Pons (tissue), 1 donor: ENCODE data around the gene KRT34.
"Not testable (repeated sequence)": the region's sequence is repeated elsewhere in the genome, so short reads cannot be mapped to it uniquely, and the experiment has no call there.

Experiments
- DNase-seq: peaks from one replicate; pipeline ENCODE4 v3.0.0-alpha.2; 2016; ENCODE audit warnings: low spot score

Gene KRT34

DNA sequence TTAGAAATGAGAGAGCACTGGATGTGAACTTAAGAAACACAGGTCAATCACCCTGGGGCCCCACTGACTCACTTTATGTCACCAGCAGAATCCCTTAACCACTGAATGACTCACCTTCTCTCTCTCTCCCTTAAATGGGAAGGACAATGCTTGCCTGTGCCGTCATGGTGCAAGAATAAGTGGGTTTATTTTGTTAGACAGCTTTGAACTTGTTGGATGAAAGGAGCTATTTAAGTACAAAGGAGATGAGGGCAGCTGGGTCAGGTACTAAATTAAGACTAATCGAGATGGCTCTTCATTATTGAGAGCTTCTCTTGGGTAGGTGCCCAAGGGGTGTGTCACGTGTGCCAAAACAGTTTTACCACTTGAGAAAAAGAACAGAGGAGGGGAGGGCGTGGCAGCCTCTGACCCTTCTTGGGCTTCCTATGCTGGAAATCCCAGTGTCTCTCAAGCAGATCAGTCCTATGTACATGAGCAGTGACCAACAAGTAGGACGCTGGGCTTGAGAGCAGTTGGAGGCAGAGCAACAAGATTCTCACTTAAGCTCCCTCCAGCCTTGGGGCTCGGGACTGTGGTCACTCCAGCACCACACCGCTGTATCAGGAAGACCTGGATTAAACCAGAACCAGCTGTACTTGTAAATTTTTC is 22.0 kb upstream of the KRT34 start:
- no peak for DNase-seq

GRCh38 chr17:41403404-41404023 is 21.4 kb upstream of the KRT34 start:
- no peak for DNase-seq

DNA sequence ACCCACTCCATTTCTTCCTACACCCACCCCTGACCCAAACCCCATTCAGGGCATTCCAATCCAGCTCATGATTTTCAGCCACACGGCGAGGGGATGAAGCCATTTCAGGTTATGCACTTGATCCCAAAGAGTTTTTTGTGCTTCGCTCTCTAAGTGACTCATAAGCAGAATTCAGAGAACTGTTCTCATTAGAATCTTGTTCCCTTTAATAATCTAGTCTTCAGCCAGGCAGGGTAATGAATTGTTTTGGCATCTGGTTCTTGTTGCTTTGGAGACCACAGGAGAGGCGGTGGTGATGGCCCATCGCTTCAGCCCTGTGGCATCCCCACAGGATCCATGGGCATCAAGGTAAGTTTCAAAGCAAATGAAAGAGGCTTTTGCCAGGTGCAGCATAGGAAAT is 20.1 kb upstream of the KRT34 start:
- no peak for DNase-seq

GRCh38 chr17:41396996-41397660 is 15.0 kb upstream of the KRT34 start, which contains the start of gene KRT31:
Gene KRT31, minus strand, starts transcription at chr17:41397608. Its CDS starts 69 bp downstream, at chr17:41397539.
- DNase-seq, result no peak

DNA sequence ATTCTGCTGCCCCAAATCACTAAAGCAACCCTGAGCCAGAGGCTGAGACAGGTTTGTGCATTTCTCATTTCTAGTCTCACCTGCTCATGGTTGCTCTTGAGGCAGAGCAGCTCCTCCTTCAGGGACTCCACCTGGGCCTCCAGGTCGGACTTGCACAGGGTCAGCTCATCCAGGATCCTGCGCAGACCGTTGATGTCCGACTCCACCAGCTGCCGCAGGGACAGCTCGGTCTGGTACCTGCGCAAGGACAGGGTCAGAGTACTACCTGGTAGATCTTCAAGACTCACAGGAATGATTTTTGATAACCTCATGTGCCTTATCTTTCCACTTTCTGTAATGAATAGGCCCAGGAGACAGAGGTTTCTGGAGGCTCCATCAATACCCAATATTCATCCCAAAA is 14.2 kb upstream of the KRT34 start:
- no peak for DNase-seq

DNA sequence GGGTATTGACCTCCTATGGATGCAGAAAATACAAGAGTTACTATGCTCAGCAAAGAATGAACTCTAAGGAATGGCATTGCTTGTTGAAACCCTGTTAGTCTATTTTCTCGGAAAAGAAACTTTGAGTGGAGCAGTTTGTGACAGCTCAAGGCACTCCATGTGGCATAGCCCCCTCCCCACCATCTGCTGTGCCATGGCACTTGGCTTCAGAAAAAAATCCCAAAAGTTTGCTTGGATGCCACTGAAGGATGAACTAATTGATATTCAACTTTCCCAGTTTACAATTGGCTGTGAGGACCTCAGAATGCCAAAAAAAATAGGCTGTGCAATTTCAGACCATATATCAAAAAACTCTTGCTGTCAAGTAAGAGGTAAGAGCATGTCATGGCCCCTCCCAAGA is 13.5 kb upstream of the KRT34 start:
- no peak for DNase-seq

DNA sequence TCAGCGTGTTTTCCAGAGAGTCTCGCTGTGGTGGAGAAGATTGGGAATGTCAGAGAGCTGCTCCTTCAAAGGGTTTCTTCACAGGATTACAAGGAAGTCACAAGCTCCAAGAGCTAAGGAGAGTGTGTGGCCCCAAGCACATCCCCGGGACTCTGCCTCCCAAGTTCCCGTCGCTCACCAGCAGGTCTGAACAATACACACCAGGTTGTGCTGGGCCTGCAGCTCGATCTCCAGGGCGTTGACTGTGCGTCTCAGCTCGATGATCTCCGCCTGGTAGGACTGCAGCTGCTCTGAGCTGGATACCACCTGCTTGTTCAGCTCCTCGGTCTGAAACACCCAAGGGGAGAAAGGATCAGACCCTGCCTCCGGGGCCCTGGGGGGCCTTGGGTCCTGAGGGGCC is 12.9 kb upstream of the KRT34 start:
- DNase-seq, result not testable (repeated sequence)

GRCh38 chr17:41394254-41394996 is 12.3 kb upstream of the KRT34 start:
- DNase-seq, result no peak

DNA sequence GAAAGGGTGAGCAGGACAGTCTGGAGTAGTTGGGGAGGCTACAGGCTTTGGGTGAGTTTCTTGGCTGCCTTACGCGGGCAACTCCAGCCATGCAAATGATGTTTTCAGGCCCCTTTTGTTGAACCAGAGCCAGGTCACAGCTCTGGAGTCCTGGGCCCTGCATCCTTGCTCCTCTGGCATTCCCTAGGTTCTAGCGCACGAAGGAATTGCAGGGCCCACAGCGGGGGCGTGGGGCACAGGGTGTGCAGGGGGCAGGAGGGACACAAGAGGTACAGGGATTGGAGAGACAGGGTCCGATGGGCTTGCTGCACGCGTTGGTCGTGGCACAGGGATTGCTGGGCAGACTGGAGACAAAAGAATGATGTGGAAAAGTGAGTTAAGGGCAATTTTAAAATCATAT is 11.7 kb upstream of the KRT34 start:
- no peak for DNase-seq

- no peak for DNase-seq
Observed at GRCh38 chr17:41393294-41393693, 11.2 kb upstream of the KRT34 start.

- no peak for DNase-seq
Observed at GRCh38 chr17:41392278-41392677, 10.2 kb upstream of the KRT34 start.

DNA sequence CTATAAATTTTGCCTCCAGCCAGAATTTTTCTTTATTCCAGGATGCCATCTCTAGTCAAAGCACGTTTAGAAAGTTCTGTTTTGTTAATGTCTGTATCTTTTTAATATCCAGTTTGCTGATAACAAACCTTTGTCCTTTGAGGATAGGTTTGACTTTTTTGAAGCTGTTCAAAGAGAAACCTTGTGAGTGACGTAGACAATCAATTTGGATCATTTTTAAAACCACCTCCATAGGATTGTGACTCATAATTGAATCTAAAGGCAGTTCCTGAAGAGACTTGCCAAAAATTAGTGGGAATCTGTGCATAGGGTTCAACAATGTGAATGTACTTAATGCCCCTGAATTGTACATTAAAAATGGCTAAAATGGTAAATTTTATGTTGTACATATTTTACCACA is 9.4 kb upstream of the KRT34 start:
- DNase-seq, result no peak

GRCh38 chr17:41390411-41390938 is 8.4 kb upstream of the KRT34 start:
- DNase-seq, result no peak

DNA sequence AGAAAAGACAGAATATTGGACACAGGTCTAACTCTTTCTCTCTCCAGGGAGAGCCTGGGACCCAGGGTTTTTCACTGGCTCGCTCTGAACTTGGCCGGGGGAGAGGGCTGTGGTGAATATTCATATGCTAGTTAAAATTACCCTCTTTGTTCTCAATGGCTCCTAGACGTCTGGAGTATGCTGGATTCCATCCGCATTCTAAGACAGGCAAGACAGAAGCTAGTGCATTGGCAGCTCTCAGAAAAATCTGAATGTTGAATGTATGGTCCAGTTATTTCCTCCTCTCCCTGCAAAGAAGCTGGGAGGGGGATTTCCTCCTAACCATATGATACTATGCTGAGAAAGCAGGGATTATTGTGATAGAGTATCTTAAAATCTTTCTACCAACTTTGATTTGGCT is 5.6 kb upstream of the KRT34 start:
- no peak for DNase-seq

- no peak for DNase-seq
Observed at GRCh38 chr17:41386227-41386626, 4.1 kb upstream of the KRT34 start.

GRCh38 chr17:41383690-41384089 is 1.6 kb upstream of the KRT34 start:
- DNase-seq, result no peak

DNA sequence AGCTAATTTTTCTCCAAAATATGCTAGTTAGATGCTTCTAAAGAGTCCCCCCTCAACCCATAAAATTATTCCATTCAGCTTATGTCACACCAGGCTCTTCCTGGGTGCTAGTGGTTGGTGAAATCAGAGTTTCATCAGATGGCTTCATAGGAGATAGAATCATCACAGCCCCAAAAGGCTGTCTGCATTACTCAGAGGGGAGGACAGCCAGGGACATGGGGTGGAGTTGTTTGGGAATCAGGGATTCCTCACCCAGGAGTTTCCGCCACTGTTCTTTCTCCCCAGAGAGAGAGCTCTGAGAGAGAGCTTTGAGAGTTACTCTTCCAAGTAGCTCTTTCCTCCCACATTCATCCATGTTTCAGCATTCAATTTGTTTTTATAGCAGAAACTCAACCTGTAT is 288 bp upstream of the KRT34 start:
- no peak for DNase-seq

GRCh38 chr17:41380091-41380490 is 2.0 kb downstream of the KRT34 start:
- DNase-seq, result not testable (repeated sequence)

DNA sequence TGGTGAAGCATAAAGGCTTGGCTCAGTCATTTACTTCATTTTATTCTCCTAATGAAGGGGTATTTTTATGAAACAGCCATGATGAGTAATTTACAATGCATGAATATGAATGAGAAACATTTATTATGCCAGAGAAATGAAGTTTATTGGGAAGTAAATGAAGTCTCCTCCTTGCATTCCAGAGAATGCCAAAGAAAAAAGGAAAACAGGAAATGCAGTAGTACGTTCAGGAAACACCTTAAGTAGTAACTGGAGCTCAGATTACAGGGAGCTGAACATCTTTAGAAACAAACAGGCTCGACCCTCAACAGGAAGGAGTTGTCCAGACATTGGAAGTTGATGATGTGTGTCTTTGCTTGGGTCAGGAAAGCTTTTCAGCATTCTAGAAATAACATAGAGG is 4.6 kb downstream of the KRT34 start:
- no peak for DNase-seq

- DNase-seq, result no peak
Observed at GRCh38 chr17:41369713-41370112, 12.4 kb downstream of the KRT34 start, which contains the start of gene KRT33B. Gene KRT33B, minus strand, starts transcription at chr17:41369813. Its CDS starts 63 bp downstream, at chr17:41369750.

DNA sequence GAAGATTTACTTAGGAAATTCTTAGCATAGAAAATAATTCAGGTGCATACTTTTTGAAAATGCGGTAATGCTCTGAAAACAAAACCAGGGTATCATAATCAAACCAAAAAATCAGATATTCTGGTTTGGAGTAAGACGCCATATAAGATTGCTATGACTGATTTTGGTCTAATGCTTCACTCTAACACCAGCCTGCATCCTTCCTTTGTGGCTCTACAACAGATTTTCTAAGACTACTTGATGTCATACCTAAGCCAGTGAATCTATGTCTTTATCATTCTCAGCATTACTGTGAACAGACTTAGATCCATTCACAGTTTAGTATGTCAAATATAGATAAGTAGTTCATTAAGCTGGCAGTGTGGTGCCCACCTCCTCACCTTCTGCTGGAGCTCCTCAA is 13.1 kb downstream of the KRT34 start:
- DNase-seq, result no peak

DNA sequence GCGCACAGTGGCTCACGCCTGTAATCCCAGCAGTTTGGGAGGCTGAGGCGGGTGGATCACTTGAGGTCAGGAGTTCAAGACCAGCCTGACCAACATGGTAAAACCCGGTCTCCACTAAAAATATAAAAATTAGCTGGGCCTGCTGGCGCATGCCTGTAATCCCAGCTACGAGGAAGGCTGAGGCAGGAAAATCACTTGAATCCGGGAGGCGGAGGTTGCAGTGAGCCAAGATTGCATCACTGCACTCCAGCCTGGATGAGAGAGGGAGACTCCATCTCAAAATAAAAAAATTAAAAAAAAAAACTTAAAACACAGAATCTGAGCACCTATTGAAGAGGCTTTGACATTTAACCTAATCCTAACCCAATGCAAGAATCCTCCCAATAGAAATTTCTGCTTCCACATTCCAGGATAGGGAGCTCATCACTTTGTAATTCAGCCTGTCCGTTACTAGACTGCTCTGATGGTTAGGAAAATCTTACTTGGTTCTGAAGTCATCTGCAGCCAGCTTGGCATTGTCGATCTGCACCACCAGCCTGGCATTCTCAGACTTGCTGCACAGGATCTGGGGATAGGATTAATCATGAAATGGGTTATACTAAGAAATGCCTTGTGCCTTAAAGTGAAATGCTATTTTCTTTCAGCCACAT is 14.6 kb downstream of the KRT34 start:
- DNase-seq, result no peak
